Measurements from ENCODE around the gene SYT17.

Gene SYT17, protein sequence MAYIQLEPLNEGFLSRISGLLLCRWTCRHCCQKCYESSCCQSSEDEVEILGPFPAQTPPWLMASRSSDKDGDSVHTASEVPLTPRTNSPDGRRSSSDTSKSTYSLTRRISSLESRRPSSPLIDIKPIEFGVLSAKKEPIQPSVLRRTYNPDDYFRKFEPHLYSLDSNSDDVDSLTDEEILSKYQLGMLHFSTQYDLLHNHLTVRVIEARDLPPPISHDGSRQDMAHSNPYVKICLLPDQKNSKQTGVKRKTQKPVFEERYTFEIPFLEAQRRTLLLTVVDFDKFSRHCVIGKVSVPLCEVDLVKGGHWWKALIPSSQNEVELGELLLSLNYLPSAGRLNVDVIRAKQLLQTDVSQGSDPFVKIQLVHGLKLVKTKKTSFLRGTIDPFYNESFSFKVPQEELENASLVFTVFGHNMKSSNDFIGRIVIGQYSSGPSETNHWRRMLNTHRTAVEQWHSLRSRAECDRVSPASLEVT

DNA sequence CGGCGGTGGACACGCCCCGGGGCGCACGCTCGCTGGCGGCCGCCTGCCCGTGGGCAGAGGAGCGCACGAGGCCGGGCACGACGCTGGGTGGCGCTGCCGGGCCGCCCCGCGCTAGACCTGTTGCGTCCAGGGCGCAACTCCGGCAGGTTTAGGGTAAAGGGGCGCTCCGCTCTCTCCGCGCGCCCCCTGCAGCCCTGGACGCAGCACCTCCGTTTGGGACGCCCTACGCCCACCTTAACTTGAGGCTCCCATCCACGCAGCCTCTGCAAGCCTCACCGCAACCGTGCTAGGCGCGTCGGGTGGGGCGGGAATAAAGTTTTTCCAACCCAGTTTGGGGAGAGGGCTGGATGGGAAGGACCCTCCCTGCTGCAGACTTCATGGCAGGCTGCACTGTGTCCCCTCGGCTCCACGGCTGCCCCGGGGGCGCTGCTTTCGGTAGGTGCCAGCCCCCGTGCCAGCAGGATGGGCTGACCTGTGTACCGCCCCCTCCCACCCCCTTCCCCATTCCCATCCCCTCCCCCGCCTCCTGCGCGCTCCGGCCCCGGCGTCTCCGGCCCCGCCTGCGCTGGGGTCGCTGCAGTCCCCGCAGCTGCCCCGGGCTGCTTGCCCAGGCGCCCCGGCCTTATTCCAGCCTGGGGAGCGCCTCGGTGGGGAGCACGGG is at the start of gene SYT17:
SYT17 (plus strand) TSS at position 531 of the 661 bp plus-strand sequence. CDS start 407 bp downstream, outside the sequence.
- peak; percentile 55 to 74 for DNase-seq

DNA sequence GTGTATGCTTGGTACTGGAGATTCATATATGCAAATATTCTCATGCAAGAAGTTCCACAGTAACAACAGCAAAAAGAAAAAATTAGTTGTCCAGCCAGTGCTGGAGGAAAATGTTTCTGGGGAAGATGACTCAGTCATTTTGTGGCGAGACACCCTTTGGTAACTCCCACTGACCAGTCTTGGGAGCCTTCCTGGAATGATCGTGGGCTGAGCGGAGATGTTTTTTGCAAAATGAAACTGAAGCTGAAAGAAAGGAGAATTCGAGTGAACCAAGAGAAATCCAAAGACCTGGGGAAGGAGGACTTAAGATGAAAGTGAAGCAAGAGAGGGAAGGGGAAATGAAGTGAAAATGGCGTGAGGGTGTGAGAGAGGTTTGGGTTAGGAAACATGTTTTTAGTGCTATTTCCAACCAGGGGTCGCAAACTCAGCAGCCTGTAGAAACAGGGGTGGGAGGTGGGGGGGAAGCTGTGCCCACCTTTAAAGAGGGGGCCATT is 49.1 kb upstream of the SYT17 start:
- DNase-seq = no peak

DNA sequence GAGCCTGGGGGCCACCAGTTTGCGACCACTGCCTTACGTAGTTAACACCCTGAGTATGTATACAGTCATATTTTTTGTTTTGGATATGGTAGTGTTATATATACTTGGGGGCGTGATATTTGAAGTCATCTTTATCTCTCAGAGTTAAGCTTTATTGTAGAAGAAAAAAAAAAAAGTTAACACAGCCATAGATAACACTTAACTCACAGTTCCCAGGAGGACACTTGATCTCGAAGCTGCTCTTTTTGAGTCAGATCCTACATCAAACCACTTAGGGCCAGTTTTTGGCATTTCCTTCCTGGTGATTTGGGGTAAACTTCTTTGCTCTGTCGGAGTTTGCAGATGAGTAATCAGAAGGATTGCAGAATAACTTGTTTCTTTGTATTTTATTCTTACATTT is 48.5 kb upstream of the SYT17 start:
- DNase-seq = no peak

DNA sequence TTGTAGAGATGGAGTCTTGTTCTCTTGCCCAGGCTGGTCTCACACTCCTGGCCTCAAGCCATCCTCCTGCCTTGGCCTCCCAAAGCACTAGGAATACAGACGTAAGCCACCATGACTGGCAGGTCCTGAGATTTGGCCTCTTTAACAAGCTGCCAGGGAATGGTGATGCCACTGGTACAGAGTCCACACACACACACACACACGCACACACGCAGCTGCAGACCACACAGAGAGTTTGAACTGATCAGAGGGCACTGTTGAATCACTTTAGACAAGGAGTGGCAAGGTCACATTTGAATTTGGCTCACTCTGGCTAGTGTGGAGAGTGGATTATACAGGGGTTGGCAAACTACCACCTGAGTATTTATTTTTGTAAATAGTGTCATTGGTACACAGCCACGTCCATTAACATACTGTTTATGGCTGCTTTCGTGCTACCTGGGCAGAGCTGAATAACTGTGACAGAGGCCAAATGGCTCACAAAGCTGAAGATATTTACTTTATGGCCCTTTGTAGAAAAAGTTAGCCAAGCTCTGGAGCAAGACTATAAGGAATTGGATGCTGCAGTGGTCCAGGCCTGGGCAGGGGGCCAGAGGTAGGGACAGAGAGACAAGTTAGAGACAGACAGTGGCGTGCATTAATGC is 44.4 kb upstream of the SYT17 start:
- DNase-seq = no peak

DNA sequence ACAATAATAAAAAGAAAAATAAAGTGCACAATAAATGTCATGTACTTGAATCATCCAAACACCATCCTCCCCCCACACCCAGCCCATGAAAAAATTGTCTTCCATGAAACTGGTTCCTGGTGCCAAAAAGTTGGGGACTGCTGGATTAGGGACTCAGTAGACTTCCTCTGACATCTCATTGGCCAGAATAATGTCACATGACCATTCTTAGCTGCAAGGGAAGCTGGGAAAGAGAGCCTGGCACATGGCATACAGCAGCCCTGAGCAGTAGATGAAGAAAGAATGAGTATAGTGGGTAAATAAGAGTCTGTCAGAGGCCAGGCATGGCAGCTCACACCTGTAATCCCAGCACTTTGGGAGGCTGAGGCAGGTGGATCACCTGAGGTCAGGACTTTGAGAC is 41.7 kb upstream of the SYT17 start:
- no peak for DNase-seq

DNA sequence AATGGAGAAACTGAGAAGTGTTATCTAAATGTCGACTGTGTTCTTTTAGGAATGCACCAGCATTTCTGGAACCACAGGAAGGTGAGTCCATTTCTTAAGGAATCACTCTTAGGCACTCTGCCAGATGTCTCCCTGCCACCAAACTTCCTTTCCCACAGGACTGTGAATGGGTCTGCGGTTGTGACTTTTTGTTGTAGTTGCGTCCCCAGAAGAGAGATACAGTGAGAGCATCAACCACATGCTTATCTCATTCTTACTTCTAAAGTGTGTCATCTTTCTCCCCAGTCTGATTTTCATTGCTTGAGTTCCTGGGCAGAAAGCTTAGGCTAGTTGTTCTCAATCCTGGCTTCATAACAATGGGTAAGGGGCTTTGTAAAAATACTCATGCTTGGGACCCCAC is 40.8 kb upstream of the SYT17 start:
- DNase-seq = no peak

DNA sequence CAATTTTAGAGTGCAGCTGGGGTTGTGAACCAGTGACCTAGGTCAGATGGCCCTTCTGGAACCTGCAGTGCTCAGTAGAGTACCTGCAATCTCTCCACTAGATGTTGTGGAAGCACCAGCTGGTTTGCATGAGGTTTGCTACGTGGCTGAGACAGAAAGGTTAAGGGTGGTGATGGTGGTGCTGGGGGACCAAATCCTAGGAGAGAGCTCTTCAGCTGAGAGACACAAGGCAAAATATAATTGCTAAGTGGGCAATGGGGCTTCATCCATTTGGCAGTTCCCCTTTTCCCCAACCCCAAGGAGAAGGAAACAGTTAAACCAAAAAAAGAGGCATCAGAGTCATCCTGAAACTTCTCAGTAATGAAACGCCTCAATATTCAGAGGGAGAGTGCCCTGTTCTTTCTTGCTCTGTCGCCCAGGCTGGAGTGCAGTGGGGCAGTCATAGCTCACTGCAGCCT is 40.3 kb upstream of the SYT17 start:
- DNase-seq = no peak

DNA sequence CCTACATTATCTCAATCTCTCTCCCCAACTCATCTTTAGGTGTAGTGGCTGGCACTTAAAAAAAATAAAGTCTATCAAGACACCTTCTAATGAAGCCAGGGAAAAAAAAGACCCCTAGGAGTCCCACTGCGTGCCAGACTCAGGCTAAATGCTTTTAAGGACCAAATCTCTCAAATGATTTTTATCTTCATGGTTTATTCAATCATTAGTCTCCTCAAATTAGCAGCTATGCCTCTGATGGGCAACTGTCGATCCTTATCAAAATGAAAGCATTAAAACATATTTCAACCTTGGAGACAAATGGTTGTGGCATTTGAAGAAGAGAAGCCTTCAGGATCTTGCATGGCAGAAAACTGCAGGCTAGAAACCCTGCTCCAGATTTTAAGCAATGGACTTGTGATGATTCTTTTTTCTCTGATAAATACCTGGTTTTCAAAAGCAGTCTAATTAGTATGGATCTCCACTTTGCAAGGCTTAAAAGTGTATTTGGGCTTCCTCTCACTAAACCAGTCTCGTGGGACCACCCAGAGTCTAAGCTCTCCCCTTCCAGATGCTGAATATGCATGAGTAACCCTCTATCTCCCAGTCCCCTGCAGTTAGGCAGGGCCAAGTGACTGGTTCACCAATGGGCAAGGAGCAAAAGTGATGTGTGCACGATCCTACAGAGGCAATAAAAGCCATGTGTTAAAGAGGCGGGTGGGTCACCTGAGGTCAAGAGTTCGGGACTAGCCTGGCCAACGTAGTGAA is 39.4 kb upstream of the SYT17 start:
- no peak for DNase-seq

DNA sequence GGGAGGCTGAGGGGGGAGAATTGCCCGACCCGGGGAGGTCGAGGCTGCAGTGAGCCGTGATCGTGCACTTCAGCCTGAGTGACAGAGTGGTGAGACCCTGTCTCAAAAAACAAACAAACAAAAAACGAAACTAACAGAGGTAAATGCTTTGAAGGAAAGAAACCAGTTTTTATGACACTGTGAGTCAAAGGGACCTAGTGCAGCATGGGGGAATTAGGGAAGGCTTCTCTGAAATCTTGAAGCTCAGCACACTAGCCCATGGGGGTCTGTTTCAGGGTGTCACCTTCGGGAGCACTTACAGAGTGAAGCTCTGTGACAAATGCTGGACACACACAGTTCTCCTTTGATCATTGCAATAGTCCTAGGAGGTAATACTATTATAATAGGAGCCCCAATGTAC is 37.7 kb upstream of the SYT17 start:
- DNase-seq = no peak

DNA sequence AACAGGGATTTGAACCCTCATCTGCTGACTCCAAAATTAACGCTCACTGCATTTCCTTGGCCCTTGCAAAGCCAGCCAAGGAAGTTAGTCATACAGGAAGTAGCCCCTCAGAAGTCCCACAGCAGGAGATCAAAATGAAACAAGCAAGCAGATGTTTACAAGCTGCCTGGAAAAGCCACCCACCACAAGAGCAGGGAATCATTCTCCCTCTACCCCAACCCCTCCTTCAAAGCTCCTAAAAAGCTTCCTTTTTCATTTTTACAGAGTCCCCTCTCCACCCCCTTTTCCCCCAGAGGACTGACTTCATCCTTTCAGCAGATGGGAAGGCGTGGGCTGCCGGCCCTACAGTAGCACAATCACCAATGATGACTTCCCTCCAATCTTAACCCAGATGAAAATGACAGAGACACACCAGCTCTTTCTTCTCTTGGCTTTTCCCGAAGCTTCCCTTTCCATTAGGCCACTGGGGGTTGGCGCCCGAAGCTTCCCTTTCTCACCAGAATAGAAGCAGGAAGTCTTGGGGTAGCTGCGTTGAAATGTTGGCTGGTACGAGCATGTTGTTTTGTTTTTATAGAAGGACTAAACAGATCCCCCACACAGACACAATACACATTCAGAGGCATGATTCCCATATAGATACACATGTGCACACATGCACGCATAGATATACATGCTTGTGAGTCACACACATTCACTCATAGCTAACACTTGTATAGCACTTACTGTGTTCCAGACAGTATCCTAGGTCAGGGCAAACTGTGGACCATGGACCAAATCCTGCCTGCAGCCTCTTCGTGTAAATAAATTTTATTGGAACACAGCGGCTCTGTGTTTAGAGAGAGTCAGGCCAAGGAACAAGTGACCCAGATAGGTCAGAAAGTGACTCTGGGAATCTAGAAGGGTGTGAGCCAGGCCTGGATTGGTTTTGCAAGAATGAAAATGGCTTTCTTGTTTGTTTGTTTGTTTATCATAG is 36.9 kb upstream of the SYT17 start:
- no peak for DNase-seq

DNA sequence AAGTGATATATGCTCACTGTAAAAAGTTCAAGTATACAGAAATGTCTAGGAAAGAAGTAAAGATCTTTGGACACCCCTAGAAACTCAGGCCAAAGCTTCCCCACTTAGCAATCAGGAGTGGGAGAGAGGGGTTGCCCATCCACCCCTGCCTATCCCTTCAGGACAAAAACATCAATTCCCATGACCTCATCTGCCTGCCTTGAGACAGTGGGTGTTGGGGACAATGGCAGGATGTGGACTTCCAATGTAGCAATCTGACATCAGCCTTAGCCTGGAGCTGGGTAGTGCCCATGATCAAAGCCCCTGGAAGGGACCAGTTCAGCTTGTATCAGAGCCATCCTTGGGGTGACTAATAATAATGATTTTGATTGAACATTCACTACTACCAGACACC is 36.2 kb upstream of the SYT17 start:
- DNase-seq = no peak

DNA sequence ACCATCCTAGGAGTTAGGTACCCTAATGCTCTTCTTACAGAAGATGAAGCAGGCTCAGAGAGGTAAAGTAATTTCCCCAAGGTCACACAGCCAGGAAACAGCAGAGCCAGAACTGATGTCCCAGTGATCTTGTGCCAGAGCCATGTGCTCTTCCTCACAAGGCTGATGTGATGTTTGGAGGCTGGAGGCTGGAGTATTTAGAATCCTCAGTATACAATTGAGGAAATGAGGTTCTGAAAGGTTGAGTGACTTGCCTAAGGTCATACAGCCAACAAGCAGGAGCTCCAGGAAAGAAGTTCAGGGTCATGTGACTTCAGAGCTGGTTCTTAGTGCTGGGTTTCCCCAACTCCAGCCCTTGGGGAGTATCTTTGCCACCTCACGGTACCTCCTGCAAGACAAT is 35.8 kb upstream of the SYT17 start:
- DNase-seq = no peak

DNA sequence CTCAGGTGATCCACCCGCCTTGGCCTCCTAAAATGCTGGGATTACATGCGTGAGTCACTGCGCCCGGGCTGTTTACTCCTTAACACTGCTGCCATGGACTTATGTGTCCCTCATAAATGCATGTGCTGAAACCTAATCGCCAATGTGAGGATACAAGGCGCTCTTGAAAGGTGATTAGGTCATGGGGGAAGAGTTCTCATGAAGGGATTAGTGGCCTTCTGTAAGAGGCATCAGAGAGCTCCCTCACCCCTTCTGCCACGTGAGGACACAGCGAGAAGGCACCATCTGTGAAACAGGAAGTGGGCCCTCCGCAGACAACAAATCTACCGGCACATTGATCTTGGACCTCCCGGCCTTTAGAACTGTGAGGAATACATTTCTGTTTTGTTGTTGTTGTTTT is 35.1 kb upstream of the SYT17 start:
- no peak for DNase-seq

DNA sequence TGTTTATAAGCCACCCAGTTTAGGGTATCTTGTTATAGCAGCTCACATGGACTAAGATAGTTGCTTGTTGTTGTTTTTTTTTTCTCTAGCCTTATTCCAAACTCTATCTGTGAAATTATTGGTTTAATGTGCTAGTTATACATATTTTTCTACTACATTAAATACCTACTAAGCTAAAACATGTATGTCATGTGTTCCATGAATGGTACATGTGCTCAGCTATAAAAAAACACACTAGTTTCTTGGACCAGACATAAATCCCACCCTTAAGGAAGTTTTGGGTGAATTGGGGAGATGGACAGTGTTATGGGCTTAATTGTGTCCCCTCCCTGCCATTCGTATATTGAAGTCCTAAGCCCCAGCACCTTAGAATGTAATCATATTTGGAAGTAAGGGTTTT is 34.4 kb upstream of the SYT17 start:
- DNase-seq = no peak

DNA sequence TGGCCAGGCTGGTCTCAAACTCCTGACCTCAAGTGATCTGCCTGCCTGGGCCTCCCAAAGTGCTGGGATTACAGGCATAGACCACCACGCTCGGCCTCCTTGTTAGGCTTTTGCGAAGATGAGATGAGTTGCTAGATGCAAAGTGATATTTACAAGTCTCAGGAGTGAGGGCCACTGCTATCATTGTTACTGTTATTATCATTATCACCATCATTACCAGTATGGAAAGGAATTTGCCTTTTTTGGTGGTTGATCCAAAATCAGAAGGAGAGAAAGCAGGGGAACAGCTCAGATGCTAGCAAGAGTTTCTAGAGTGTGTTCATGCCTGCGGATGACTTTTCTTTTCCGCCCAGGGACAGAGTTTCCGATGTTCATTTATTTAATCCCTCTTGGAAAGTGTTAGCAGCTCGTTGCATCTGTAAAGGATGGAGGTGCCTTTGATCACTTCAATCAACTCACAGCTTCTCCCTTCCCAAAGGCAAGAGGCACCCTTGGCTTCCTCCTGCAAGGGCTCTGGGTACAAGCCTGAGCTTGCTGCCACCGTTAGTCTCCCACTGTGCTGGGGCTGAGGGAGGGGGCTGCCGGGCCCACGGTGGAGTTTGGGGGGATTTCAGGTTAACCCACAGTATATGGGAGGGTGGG is 32.7 kb upstream of the SYT17 start:
- no peak for DNase-seq

DNA sequence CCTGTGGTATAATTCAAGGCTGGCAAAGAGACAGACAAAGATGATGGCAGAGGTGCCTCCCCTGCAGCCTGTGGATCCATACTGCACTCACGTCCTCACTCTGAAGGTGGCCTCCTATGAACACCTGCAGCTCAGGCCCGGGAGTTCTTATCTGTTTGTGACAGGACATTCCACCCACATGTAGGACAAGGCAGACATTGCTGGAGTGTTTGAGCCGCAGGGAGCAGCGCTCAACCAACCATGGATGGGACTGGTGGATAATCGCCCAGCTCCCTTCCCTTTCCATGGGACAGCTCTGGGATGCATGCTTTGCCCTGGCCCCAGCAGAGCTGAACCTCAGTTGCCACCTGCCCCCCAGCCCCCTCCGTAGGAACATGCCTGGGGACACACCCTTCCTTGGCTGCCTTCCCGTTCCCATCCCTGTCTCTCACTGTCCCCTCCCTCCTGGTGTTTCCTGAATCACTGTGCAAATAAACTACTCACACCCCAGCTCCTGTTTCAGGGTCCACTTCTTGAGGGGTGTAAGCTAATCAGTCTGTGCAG is 32.1 kb upstream of the SYT17 start:
- DNase-seq = peak in 1 of 2 experiments; percentile 5

DNA sequence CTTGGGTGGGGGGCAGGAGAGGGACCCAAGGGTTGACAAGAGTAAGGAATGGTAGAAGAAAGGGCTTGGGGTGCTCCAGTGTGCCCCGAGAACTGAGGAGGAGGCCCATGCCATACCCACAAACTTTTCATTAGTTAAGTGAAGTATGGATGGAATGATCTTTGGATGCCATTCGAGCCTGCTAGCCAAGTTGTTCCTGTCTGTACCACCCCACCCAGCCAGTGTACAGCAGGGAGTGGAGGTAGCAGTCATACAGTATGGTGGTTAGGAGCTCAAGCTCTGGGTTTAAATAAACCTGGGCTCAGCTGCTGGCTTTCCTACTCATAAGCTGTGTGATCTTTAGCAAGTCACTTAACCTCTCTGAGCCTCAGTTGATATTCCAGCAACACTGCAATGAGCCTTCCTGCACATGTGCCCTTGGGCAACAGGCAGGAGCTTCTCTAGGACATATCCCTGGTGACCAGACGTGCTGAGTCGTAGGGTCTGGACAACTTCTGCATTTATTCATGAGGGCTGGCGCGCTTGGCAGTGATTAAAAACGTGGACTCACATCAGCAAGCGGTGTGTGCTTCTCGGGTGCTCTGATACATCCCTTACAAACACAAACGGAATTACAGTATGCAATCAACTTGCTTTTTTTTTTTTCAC is 31.4 kb upstream of the SYT17 start:
- no peak for DNase-seq

DNA sequence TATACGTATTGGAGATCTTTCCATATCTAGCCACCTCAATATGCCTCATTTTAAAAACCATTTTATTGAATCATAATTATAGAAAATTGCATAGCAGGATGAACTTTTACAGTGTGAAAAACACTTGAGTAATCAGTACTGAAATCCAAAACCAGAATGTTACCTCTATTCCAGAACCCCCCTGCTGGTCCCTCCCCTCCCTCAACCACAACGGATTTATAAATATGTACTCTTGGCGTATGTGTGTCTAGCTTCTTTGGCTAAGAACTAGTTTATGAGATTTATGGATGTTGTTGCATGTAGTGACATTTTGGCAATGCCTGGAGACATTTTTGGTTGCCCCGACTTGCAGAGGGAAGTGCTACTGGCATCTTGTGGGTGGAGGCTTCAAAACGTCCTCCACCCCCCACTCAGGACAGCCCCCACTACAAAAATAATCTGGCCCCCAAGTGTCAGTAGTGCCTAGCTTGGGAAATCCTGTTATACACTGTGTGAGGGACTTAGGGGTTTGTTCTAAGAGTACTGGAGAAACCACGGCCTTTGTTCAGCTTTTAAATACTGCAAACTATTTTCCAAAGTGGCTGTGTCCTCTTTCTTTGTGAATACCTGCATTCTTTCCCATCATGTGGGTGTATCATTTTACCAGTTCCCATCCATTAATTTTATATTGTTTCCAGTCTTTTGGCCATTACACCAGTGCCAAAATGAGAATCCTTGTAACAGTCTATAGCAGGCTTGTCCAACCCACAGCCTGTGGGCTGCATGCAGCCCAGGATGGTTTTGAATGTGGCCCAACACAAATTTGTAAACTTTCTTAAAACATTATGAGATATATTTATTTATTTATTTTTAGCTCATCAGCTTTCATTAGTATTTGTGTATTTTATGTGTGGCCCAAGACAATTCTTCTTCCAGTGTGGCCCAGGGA is 30.6 kb upstream of the SYT17 start:
- DNase-seq = peak; percentile 43 to 66

DNA sequence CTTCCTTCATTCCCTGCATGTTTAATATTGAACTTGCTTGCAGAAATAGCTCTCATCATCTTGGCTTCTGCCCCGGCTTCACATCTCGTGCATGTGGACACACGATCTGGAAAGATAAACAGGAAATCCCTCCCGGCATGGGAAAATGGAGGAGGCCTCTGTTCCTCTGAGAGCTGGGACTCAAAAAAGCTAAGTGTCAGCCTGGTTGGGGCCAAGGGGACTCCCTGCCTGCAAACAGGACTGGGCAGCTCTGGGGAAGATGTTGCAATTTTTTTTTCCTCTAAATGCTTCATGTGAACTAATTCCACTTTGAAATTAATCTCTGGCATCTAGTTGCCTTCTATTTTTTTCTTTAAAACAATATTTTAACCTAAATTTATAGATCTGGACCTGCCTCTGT is 29.4 kb upstream of the SYT17 start:
- DNase-seq = peak; percentile 19 to 60
